HepG2 (cell line): ENCODE data around the gene HOMEZ. TPM values are rescaled to one million over a fixed set of nuclear protein-coding genes. Genes with fewer than 3 reads are reported as not detected.

Source experiments
- ARNT ChIP-seq: fragments of 450-650 bp; IDR thresholded peaks from 2 replicates; pipeline ENCODE4 v1.6.1; 2017
- ATRX ChIP-seq: sonication (generic); formaldehyde crosslinking; IDR thresholded peaks from 2 replicates; pipeline ENCODE4 v1.4.0; 2020; ENCODE audit warnings: missing genetic modification reagents, borderline replicate concordance
- DNMT3B ChIP-seq: conservative IDR thresholded peaks from 2 replicates; pipeline ENCODE4 v1.6.1; 2016; ENCODE audit warnings: missing biosample characterization, control low read depth
- JUN ChIP-seq: sonication (generic); formaldehyde crosslinking; IDR thresholded peaks from 2 replicates; pipeline ENCODE4 v1.4.0; 2020; ENCODE audit warnings: mild to moderate bottlenecking, missing genetic modification reagents
- MEF2D ChIP-seq: sonication (generic); formaldehyde crosslinking; IDR thresholded peaks from 2 replicates; pipeline ENCODE4 v1.5.1; 2020; ENCODE audit warnings: mild to moderate bottlenecking, missing genetic modification reagents
- MEIS1 ChIP-seq: sonication (generic); formaldehyde crosslinking; IDR thresholded peaks from 2 replicates; pipeline ENCODE4 v1.9.0; 2021; ENCODE audit warnings: mild to moderate bottlenecking, missing genetic modification reagents, moderate library complexity, borderline replicate concordance
- MIXL1 ChIP-seq: IDR thresholded peaks from 2 replicates; pipeline ENCODE4 v1.6.1; 2016
- NFKB2 ChIP-seq: sonication (generic); formaldehyde crosslinking; IDR thresholded peaks from 2 replicates; pipeline ENCODE4 v1.4.0; 2020; ENCODE audit warnings: missing genetic modification reagents, borderline replicate concordance
- NKX3-1 ChIP-seq: sonication (generic); formaldehyde crosslinking; IDR thresholded peaks from 2 replicates; pipeline ENCODE4 v1.5.0; 2020; ENCODE audit warnings: missing genetic modification reagents
- NR2C2 ChIP-seq: sonication (generic); formaldehyde crosslinking; IDR thresholded peaks from 2 replicates; pipeline ENCODE4 v1.4.0; 2020; ENCODE audit warnings: missing genetic modification reagents, mild to moderate bottlenecking, moderate library complexity, borderline replicate concordance
- NR3C1 ChIP-seq: sonication (generic); formaldehyde crosslinking; IDR thresholded peaks from 2 replicates; pipeline ENCODE4 v1.4.0; 2020; ENCODE audit warnings: missing genetic modification reagents
- RBAK ChIP-seq: sonication (generic); formaldehyde crosslinking; IDR thresholded peaks from 2 replicates; pipeline ENCODE4 v1.5.1; 2020; ENCODE audit warnings: mild to moderate bottlenecking, missing genetic modification reagents
- SIX1 ChIP-seq: sonication (generic); formaldehyde crosslinking; IDR thresholded peaks from 2 replicates; pipeline ENCODE4 v1.4.0; 2020; ENCODE audit warnings: missing genetic modification reagents, borderline replicate concordance
- SOX6 ChIP-seq, 2 experiments: fragments of 450-650 bp in 1 of 2; sonication (generic) in 1 of 2; formaldehyde crosslinking in 1 of 2; IDR thresholded peaks; 2 replicates each; pipeline versions ENCODE4 v1.4.0 to v1.6.1; 2017 to 2020; ENCODE audit warnings: antibody characterized with exemption in 1 of 2, mild to moderate bottlenecking in 1 of 2, missing genetic modification reagents in 1 of 2
- ZFAT ChIP-seq: sonication (generic); formaldehyde crosslinking; conservative IDR thresholded peaks from 2 replicates; pipeline ENCODE4 v1.8.1; 2023; ENCODE audit warnings: missing genetic modification reagents, inconsistent platforms
- ZNF205 ChIP-seq: IDR thresholded peaks from 2 replicates; pipeline ENCODE4 v1.6.1; 2018; ENCODE audit warnings: missing biosample characterization, missing genetic modification reagents
- ZNF354B ChIP-seq: sonication (generic); formaldehyde crosslinking; IDR thresholded peaks from 2 replicates; pipeline ENCODE4 v1.8.0; 2022; ENCODE audit warnings: mild to moderate bottlenecking, missing genetic modification reagents
- ZNF703 ChIP-seq: sonication (generic); formaldehyde crosslinking; IDR thresholded peaks from 2 replicates; pipeline ENCODE4 v1.5.1; 2020; ENCODE audit warnings: missing genetic modification reagents, mild to moderate bottlenecking, moderate library complexity, borderline replicate concordance
- ZNF768 ChIP-seq: sonication (generic); formaldehyde crosslinking; IDR thresholded peaks from 2 replicates; pipeline ENCODE4 v1.4.0; 2020; ENCODE audit warnings: missing genetic modification reagents
- polyA plus RNA-seq, 8 experiments: library from polyadenylated mRNA; depleted of rRNA in 3 of 8; stranded (reverse) in 7 of 8; unstranded in 1 of 8; fragments of >200 nt; fragmentation: Illumina TruSeq in 4 of 8; extraction: Trizol in 4 of 8; gene quantifications; 2 replicates each; pipeline versions ENCODE4 v1.2.1 to v1.2.3, GENCODE V29; 2011 to 2016; ENCODE audit warnings: low read depth in 4 of 8, missing spikeins in 1 of 8, mixed read lengths in 1 of 8; ENCODE audit not compliant: insufficient read depth in 1 of 8
- total RNA-seq, 5 experiments: library from RNA; depleted of rRNA; stranded (reverse); fragments of >200 nt; fragmentation: Illumina TruSeq; extraction: Trizol; gene quantifications; 2 replicates each; pipeline ENCODE4 v1.2.3, GENCODE V29; 2016; ENCODE audit warnings: low read depth in 1 of 5
- TF ChIP-seq, protein P1 (sequence below): sonication (generic); formaldehyde crosslinking; conservative IDR thresholded peaks from 2 replicates; pipeline ENCODE4 v1.8.0; 2022; ENCODE audit warnings: missing genetic modification reagents
- TF ChIP-seq, protein P2 (sequence below): sonication (generic); formaldehyde crosslinking; IDR thresholded peaks from 2 replicates; pipeline ENCODE4 v1.8.1; 2022; ENCODE audit warnings: low read depth, mild to moderate bottlenecking, missing genetic modification reagents
- TF ChIP-seq, protein P3 (sequence below): sonication (generic); formaldehyde crosslinking; IDR thresholded peaks from 2 replicates; pipeline ENCODE4 v1.5.1; 2020; ENCODE audit warnings: missing genetic modification reagents, mild to moderate bottlenecking, borderline replicate concordance

The HOMEZ gene
- total and polyA plus RNA-seq, 2 of the 13 experiments (the other 11 are each of a cell fraction or from before 2014, with no cell fraction given), result 14.5 to 31.8 TPM

DNA sequence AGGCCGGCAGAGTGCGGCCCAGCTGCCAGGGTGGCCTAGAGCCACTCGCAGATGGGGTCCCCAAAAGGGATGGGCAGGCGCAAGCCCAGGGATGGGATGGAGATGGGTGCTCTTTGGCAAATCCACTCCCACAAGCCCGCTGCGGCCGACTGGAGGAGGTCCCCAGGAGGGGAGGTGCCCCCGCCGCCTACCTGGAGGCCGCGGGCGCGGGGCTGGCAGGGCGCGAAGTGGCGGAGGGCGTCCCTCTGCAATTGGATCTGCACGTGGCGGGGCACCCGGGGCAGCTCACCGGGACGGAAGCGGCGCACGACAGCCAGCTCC is 16.0 kb upstream of the HOMEZ start (continued):
- TF ChIP-seq, protein P1, sequence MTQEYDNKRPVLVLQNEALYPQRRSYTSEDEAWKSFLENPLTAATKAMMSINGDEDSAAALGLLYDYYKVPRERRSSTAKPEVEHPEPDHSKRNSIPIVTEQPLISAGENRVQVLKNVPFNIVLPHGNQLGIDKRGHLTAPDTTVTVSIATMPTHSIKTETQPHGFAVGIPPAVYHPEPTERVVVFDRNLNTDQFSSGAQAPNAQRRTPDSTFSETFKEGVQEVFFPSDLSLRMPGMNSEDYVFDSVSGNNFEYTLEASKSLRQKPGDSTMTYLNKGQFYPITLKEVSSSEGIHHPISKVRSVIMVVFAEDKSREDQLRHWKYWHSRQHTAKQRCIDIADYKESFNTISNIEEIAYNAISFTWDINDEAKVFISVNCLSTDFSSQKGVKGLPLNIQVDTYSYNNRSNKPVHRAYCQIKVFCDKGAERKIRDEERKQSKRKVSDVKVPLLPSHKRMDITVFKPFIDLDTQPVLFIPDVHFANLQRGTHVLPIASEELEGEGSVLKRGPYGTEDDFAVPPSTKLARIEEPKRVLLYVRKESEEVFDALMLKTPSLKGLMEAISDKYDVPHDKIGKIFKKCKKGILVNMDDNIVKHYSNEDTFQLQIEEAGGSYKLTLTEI (CRISPR knock-in tag), result no peak
- TF ChIP-seq MIXL1 (CRISPR knock-in tag), result peak; percentile 35
- 0 out of 2 replicates have a peak, but pooled peaks have one; percentile 96 for TF ChIP-seq ZNF354B (CRISPR knock-in tag)
- TF ChIP-seq DNMT3B (CRISPR knock-in tag), result peak; percentile 84; the same call in 1 of the 2 replicates
- peak; percentile 95 for TF ChIP-seq NKX3-1 (CRISPR knock-in tag)
- peak; percentile 96 for TF ChIP-seq ZFAT (CRISPR knock-in tag)
- TF ChIP-seq, protein P2, sequence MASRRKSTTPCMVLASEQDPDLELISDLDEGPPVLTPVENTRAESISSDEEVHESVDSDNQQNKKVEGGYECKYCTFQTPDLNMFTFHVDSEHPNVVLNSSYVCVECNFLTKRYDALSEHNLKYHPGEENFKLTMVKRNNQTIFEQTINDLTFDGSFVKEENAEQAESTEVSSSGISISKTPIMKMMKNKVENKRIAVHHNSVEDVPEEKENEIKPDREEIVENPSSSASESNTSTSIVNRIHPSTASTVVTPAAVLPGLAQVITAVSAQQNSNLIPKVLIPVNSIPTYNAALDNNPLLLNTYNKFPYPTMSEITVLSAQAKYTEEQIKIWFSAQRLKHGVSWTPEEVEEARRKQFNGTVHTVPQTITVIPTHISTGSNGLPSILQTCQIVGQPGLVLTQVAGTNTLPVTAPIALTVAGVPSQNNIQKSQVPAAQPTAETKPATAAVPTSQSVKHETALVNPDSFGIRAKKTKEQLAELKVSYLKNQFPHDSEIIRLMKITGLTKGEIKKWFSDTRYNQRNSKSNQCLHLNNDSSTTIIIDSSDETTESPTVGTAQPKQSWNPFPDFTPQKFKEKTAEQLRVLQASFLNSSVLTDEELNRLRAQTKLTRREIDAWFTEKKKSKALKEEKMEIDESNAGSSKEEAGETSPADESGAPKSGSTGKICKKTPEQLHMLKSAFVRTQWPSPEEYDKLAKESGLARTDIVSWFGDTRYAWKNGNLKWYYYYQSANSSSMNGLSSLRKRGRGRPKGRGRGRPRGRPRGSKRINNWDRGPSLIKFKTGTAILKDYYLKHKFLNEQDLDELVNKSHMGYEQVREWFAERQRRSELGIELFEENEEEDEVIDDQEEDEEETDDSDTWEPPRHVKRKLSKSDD (CRISPR knock-in tag), result no peak
- no peak for TF ChIP-seq ZNF703 (CRISPR knock-in tag)
- peak; percentile 88; the same call in 1 of the 2 replicates for TF ChIP-seq MEF2D (CRISPR knock-in tag)
- TF ChIP-seq NR3C1 (CRISPR knock-in tag), result peak; percentile 60; the same call in 1 of the 2 replicates
- TF ChIP-seq ZNF205 (CRISPR knock-in tag), result no peak; the same call in 1 of the 2 replicates
- peak; percentile 59; the same call in 1 of the 2 replicates for TF ChIP-seq SIX1 (CRISPR knock-in tag)
- no peak for TF ChIP-seq ARNT
- no peak for TF ChIP-seq JUN (CRISPR knock-in tag)
- TF ChIP-seq SOX6 (IDR thresholded peaks at IDR 0.05), result no peak
- peak; percentile 66 for TF ChIP-seq SOX6 (CRISPR knock-in tag; IDR thresholded peaks at IDR 0.05)
- no peak for TF ChIP-seq MEIS1 (CRISPR knock-in tag)
- TF ChIP-seq RBAK, result peak; percentile 14; the same call in 1 of the 2 replicates
- TF ChIP-seq ZNF768, result peak; percentile 88
- TF ChIP-seq NR2C2 (CRISPR knock-in tag), result peak; percentile 1; the same call in 1 of the 2 replicates
- peak; percentile 63; the same call in 1 of the 2 replicates for TF ChIP-seq ATRX (CRISPR knock-in tag)
- TF ChIP-seq, protein P3, sequence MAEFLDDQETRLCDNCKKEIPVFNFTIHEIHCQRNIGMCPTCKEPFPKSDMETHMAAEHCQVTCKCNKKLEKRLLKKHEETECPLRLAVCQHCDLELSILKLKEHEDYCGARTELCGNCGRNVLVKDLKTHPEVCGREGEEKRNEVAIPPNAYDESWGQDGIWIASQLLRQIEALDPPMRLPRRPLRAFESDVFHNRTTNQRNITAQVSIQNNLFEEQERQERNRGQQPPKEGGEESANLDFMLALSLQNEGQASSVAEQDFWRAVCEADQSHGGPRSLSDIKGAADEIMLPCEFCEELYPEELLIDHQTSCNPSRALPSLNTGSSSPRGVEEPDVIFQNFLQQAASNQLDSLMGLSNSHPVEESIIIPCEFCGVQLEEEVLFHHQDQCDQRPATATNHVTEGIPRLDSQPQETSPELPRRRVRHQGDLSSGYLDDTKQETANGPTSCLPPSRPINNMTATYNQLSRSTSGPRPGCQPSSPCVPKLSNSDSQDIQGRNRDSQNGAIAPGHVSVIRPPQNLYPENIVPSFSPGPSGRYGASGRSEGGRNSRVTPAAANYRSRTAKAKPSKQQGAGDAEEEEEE, result 0 out of 2 replicates have a peak, but pooled peaks have one; percentile 27
- peak; percentile 90; the same call in 1 of the 2 replicates for TF ChIP-seq NFKB2 (CRISPR knock-in tag)
